Lung (tissue), 13 donors: Measurements from ENCODE around the gene TBCE. TPM values are rescaled to one million over a fixed set of nuclear protein-coding genes. Genes with fewer than 3 reads are reported as not detected.

Experiments
- ATAC-seq: fragments of 200-7000 bp; cut with Tn5 transposase; one replicate; pipeline ENCODE4 v1.9.1; 2020; ENCODE audit warnings: moderate number of reproducible peaks; ENCODE audit not compliant: insufficient read depth, low FRiP score
- DNase-seq, 3 donors: peaks; one replicate each; pipeline ENCODE4 v3.0.0-alpha.2; 2013 to 2017
- H3K27ac ChIP-seq, 2 donors: one replicate each; pipeline ENCODE4 v1.5.1; 2013; ENCODE audit warnings: mild to moderate bottlenecking in 2 of 2, moderate library complexity in 2 of 2, control low read depth in 1 of 2, inconsistent platforms in 1 of 2, low read depth in 1 of 2, low read length in 1 of 2
- H3K27me3 ChIP-seq, 3 donors: one replicate each; pipeline ENCODE4 v1.5.1; 2013; ENCODE audit warnings: low read length in 2 of 3; ENCODE audit not compliant: control insufficient read depth in 3 of 3, insufficient read depth in 3 of 3
- H3K36me3 ChIP-seq, 4 donors: one replicate each; pipeline ENCODE4 v1.5.1; 2013; ENCODE audit warnings: low read length in 4 of 4, mild to moderate bottlenecking in 1 of 4, moderate library complexity in 1 of 4; ENCODE audit not compliant: control insufficient read depth in 4 of 4, insufficient read depth in 4 of 4
- H3K4me1 ChIP-seq, 5 donors: one replicate each; pipeline ENCODE4 v1.5.1; 2013; ENCODE audit warnings: low read length in 5 of 5, mild to moderate bottlenecking in 2 of 5, moderate library complexity in 1 of 5; ENCODE audit not compliant: control insufficient read depth in 5 of 5, insufficient read depth in 5 of 5
- H3K4me3 ChIP-seq: one replicate; pipeline ENCODE4 v1.5.1; 2013; ENCODE audit warnings: mild to moderate bottlenecking, control low read depth, moderate library complexity
- H3K9ac ChIP-seq, 2 donors: one replicate each; pipeline ENCODE4 v1.5.1; 2013; ENCODE audit warnings: low read length in 2 of 2, control low read depth in 1 of 2; ENCODE audit not compliant: insufficient read depth in 1 of 2
- H3K9me3 ChIP-seq, 4 donors: one replicate each; pipeline ENCODE4 v1.5.1; 2013; ENCODE audit warnings: low read length in 3 of 4, mild to moderate bottlenecking in 1 of 4, moderate library complexity in 1 of 4; ENCODE audit not compliant: control insufficient read depth in 4 of 4, insufficient read depth in 3 of 4
- CTCF ChIP-seq: IDR thresholded peaks from 2 replicates; pipeline ENCODE4 v1.5.1; 2012; ENCODE audit warnings: mild to moderate bottlenecking; ENCODE audit errors: control extremely low read depth, extremely low read depth
- WGBS, 2 donors: extraction: QIAGEN DNeasy Blood & Tissue Kit; methylation state at CpG; one replicate each; pipeline ENCODE4 v1.1.7; 2013; 5-methylcytosine and 5-hydroxymethylcytosine counted together
- polyA plus RNA-seq, 2 donors: library from polyadenylated mRNA; stranded (reverse); fragments of 200-250 nt; gene quantifications; one replicate each; pipeline ENCODE4 v1.2.1, GENCODE V29; 2013
- small RNA-seq: library from RNA; depleted of rRNA; stranded (forward); fragments of <200 nt; gene quantifications from one replicate; pipeline ENCODE3, GENCODE V24; 2014; ENCODE audit warnings: low replicate concordance
- total RNA-seq, 2 donors: library from RNA; depleted of rRNA in 1 of 2; stranded (reverse); fragments of >200 nt in 1 of 2; gene quantifications; one replicate each; pipeline ENCODE4 v1.2.1, GENCODE V29; 2014 to 2021
- donor health status: control.
- donor health status: control.
- donor health status: Bipolar disorder and iron deficiency.
- donor health status: healthy.
- donor health status: DM: yes; HTN: yes; CAD: no.

TBCE gene
- total and polyA plus RNA-seq, 4 donors: 16.4 to 39.2 (median 28.8) TPM

- DNase-seq (no peak), ATAC-seq (no peak)
- no peak overlapping the region for H3K27ac ChIP-seq
- H3K9me3 ChIP-seq: no peaks in the 10 kb centered on the region
- H3K4me3 ChIP-seq: no peak overlapping the region
- H3K4me1 ChIP-seq: no peaks in the 10 kb centered on the region
- WGBS, 2 donors: 96 to 98% methylated on average over 5 of the region's 5 CpGs
- peaks cover 6 to 16% (median 11%) of the 10 kb centered on the region in 4 donors for H3K36me3 ChIP-seq
- no peaks in the 10 kb centered on the region for H3K27me3 ChIP-seq
- no peak overlapping the region for H3K9ac ChIP-seq
- TF ChIP-seq CTCF: no peak
Measured at GRCh38 chr1:235495030-235495429, 127.8 kb downstream of the TBCE start.

GRCh38 chr1:235495551-235495950 is 128.3 kb downstream of the TBCE start:
- no peak for DNase-seq
- H3K36me3 ChIP-seq: peaks cover 6 to 16% (median 11%) of the 10 kb centered on the region in 4 donors
- H3K4me1 ChIP-seq: no peaks in the 10 kb centered on the region
- 78 to 95% methylated on average over 2 of the region's 2 CpGs for WGBS, 2 donors
- no peak for ATAC-seq
- H3K9ac ChIP-seq: no peak overlapping the region
- no peak overlapping the region for H3K27ac ChIP-seq
- H3K27me3 ChIP-seq: no peaks in the 10 kb centered on the region
- H3K4me3 ChIP-seq: no peak overlapping the region
- no peak for TF ChIP-seq CTCF
- no peaks in the 10 kb centered on the region for H3K9me3 ChIP-seq

- no peak for ATAC-seq
- H3K9ac ChIP-seq: no peak overlapping the region
- no peak overlapping the region for H3K27ac ChIP-seq
Measured at GRCh38 chr1:235500971-235501540, 133.8 kb downstream of the TBCE start.

More at GRCh38 chr1:235500971-235501540, 133.8 kb downstream of the TBCE start:
- Histone ChIP-seq H3K36me3 (no peaks in the 10 kb centered on the region), H3K4me1 (peaks cover 0 to 10% (median 8%) of the 10 kb centered on the region in 5 donors), H3K9me3 (no peaks in the 10 kb centered on the region), H3K4me3 (no peak overlapping the region), H3K27me3 (no peaks in the 10 kb centered on the region)
- WGBS, 2 donors: 82 to 84% methylated on average over 5 of the region's 5 CpGs
- TF ChIP-seq CTCF: no peak
- no peak for DNase-seq

Small RNAs within 50 kb of the gene (small RNA-seq; reads per million reads assigned to genes)
- gene AL391994.1 (not detected), gene RPS21P1 (not detected)

Other genes with a start within 250 kb of the TBCE start
- 100 to 1,000 TPM in 1 of 2 donors, 10 to 100 TPM in 1; 88.7 to 115 TPM for gene TOMM20, start 238.6 kb upstream of the TBCE start, total RNA-seq
- gene TOMM20, start 238.6 kb upstream of the TBCE start, polyA plus RNA-seq: 10 to 100 TPM; 60.6 to 70.5 TPM
- 10 to 100 TPM; 31.7 to 56.9 TPM for gene RBM34, start 206.2 kb upstream of the TBCE start, total RNA-seq
- 100 to 1,000 TPM in 1 of 2 donors, 10 to 100 TPM in 1; 45.6 to 129 TPM for gene RBM34, start 206.2 kb upstream of the TBCE start, polyA plus RNA-seq
- gene ARID4B, start 39.2 kb upstream of the TBCE start, total RNA-seq: 10 to 100 TPM; 30.1 to 99.7 TPM
- 10 to 100 TPM; 15.8 to 15.9 TPM for gene ARID4B, start 39.2 kb upstream of the TBCE start, polyA plus RNA-seq
- 10 to 100 TPM; 25.5 to 27.0 TPM for gene GGPS1, start 38.9 kb upstream of the TBCE start, total RNA-seq
- 10 to 100 TPM; 16.3 to 34.0 TPM for gene GGPS1, start 38.9 kb upstream of the TBCE start, polyA plus RNA-seq
- gene B3GALNT2, start 137.0 kb downstream of the TBCE start, total RNA-seq: 10 to 100 TPM; 16.1 to 30.8 TPM
- 1 to 10 TPM; 2.3 to 6.4 TPM for gene B3GALNT2, start 137.0 kb downstream of the TBCE start, polyA plus RNA-seq